Activated T-cell treated with anti-CD3 and anti-CD28 coated beads, Interleukin-2, amount 50 U/mL, for 48 hours (primary cell): ENCODE data around the gene ARID5A.
"Not testable (repeated sequence)": the region's sequence is repeated elsewhere in the genome, so short reads cannot be mapped to it uniquely, and the experiment has no call there.

ENCODE experiments used
- DNase-seq, 2 experiments: peaks; one replicate each; pipeline ENCODE4 v3.0.0-alpha.2; 2020

Gene ARID5A

GRCh38 chr2:96541398-96542152 is 5.0 kb downstream of the ARID5A start:
- DNase-seq, result no peak

GRCh38 chr2:96542357-96542977 is 5.9 kb downstream of the ARID5A start:
- no peak for DNase-seq

GRCh38 chr2:96546321-96546720 is 9.8 kb downstream of the ARID5A start:
- peak; percentile 49 for DNase-seq

GRCh38 chr2:96546797-96547196 is 10.2 kb downstream of the ARID5A start:
- DNase-seq, result peak in 1 of 2 experiments; percentile 37

GRCh38 chr2:96547203-96547641 is 10.7 kb downstream of the ARID5A start:
- DNase-seq, result peak in 1 of 2 experiments; percentile 23

GRCh38 chr2:96547731-96548171 is 11.2 kb downstream of the ARID5A start:
- peak in 1 of 2 experiments; percentile 13 for DNase-seq

GRCh38 chr2:96548558-96549465 is 12.3 kb downstream of the ARID5A start:
- no peak for DNase-seq

GRCh38 chr2:96549466-96549785 is 12.9 kb downstream of the ARID5A start:
- DNase-seq, result peak in 1 of 2 experiments; percentile 29

GRCh38 chr2:96549967-96550786 is 13.6 kb downstream of the ARID5A start:
- peak in 1 of 2 experiments; percentile 32 for DNase-seq

GRCh38 chr2:96550787-96551604 is 14.4 kb downstream of the ARID5A start:
- peak in 1 of 2 experiments; percentile 32 for DNase-seq

GRCh38 chr2:96551605-96552314 is 15.2 kb downstream of the ARID5A start:
- DNase-seq, result peak in 1 of 2 experiments; percentile 26

GRCh38 chr2:96552315-96553175 is 16.0 kb downstream of the ARID5A start:
- DNase-seq, result peak; percentile 39 to 44

GRCh38 chr2:96553176-96553956 is 16.8 kb downstream of the ARID5A start:
- peak; percentile 55 to 60 for DNase-seq

- DNase-seq, result not testable (repeated sequence)
Observed at GRCh38 chr2:96553957-96554292, 17.4 kb downstream of the ARID5A start.

GRCh38 chr2:96554293-96555145 is 18.0 kb downstream of the ARID5A start:
- DNase-seq, result peak; percentile 80 to 86

- DNase-seq, result peak; percentile 29 to 31
Observed at GRCh38 chr2:96555146-96555610, 18.6 kb downstream of the ARID5A start.

GRCh38 chr2:96556441-96557330 is 20.1 kb downstream of the ARID5A start:
- peak; percentile 74 to 80 for DNase-seq
